DND-41 (cell line): Measurements from ENCODE around the gene KCNN3.

Experiments
- ATAC-seq: fragments of 200-7000 bp; cut with Tn5 transposase; 3 replicates; pipeline ENCODE4 v1.9.1; 2021; ENCODE audit warnings: low read depth; ENCODE audit not compliant: insufficient read depth
- DNase-seq: peaks from one replicate; pipeline ENCODE4 v3.0.0-alpha.2; 2020
- H2AFZ ChIP-seq: 2 replicates; pipeline ENCODE4 v1.6.0; 2012; ENCODE audit warnings: low read depth, low read length
- H3K27ac ChIP-seq: 2 replicates; pipeline ENCODE4 v1.5.1; 2012; ENCODE audit warnings: low read length, inconsistent platforms
- H3K27me3 ChIP-seq: fragments of 200-600 bp; sonication (generic); 2 replicates; pipeline ENCODE4 v1.6.0; 2012; ENCODE audit warnings: low read length, mild to moderate bottlenecking, inconsistent platforms; ENCODE audit not compliant: insufficient read depth, poor library complexity
- H3K36me3 ChIP-seq: 2 replicates; pipeline ENCODE4 v1.5.1; 2012; ENCODE audit warnings: low read length, inconsistent platforms; ENCODE audit not compliant: insufficient read depth
- H3K4me1 ChIP-seq: 2 replicates; pipeline ENCODE4 v1.5.1; 2012; ENCODE audit warnings: mild to moderate bottlenecking, low read length; ENCODE audit not compliant: insufficient read depth
- H3K4me2 ChIP-seq: 2 replicates; pipeline ENCODE4 v1.6.0; 2012; ENCODE audit warnings: mild to moderate bottlenecking, moderate library complexity, low read length, inconsistent platforms; ENCODE audit not compliant: insufficient read depth
- H3K4me3 ChIP-seq, 2 experiments: fragments of 200-600 bp in 1 of 2; shearing (Covaris generic) in 1 of 2; 2 replicates each; pipeline ENCODE4 v1.5.1; 2012 to 2016; ENCODE audit warnings: inconsistent platforms in 2 of 2, low read length in 2 of 2, mild to moderate bottlenecking in 2 of 2, low read depth in 1 of 2, moderate library complexity in 1 of 2
- H3K79me2 ChIP-seq: 2 replicates; pipeline ENCODE4 v1.6.0; 2012; ENCODE audit warnings: low read length, inconsistent platforms; ENCODE audit not compliant: insufficient read depth
- H3K9ac ChIP-seq: 2 replicates; pipeline ENCODE4 v1.6.0; 2012; ENCODE audit warnings: low read depth, mild to moderate bottlenecking, inconsistent platforms, low read length, moderate library complexity
- H3K9me3 ChIP-seq: 2 replicates; pipeline ENCODE4 v1.5.1; 2012; ENCODE audit warnings: low read length, moderate library complexity, mild to moderate bottlenecking, inconsistent platforms; ENCODE audit not compliant: insufficient read depth, severe bottlenecking
- H4K20me1 ChIP-seq: 2 replicates; pipeline ENCODE4 v1.6.0; 2012; ENCODE audit warnings: low read length; ENCODE audit not compliant: insufficient read depth
- EZH2 ChIP-seq: IDR thresholded peaks from 3 replicates; pipeline ENCODE4 v1.6.1; 2012; ENCODE audit warnings: borderline replicate concordance, low read depth, mild to moderate bottlenecking, moderate library complexity, low read length, inconsistent platforms; ENCODE audit not compliant: severe bottlenecking
- TF ChIP-seq, protein P1 (sequence below): IDR thresholded peaks from 2 replicates; pipeline ENCODE4 v1.5.1; 2012; ENCODE audit warnings: borderline replicate concordance, low read length, moderate library complexity, mild to moderate bottlenecking; ENCODE audit not compliant: poor library complexity, severe bottlenecking; ENCODE audit errors: extremely low read depth

Gene KCNN3

GRCh38 chr1:154867841-154868605 is 2.1 kb downstream of the KCNN3 start:
- no peak for TF ChIP-seq EZH2
- TF ChIP-seq, protein P1, sequence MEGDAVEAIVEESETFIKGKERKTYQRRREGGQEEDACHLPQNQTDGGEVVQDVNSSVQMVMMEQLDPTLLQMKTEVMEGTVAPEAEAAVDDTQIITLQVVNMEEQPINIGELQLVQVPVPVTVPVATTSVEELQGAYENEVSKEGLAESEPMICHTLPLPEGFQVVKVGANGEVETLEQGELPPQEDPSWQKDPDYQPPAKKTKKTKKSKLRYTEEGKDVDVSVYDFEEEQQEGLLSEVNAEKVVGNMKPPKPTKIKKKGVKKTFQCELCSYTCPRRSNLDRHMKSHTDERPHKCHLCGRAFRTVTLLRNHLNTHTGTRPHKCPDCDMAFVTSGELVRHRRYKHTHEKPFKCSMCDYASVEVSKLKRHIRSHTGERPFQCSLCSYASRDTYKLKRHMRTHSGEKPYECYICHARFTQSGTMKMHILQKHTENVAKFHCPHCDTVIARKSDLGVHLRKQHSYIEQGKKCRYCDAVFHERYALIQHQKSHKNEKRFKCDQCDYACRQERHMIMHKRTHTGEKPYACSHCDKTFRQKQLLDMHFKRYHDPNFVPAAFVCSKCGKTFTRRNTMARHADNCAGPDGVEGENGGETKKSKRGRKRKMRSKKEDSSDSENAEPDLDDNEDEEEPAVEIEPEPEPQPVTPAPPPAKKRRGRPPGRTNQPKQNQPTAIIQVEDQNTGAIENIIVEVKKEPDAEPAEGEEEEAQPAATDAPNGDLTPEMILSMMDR, result no peak
- Histone ChIP-seq H3K27me3 (peaks cover 8% of the 10 kb centered on the region), H4K20me1 (no peaks in the 10 kb centered on the region), H3K4me1 (no peaks in the 10 kb centered on the region), H3K79me2 (no peaks in the 10 kb centered on the region), H3K27ac (no peak overlapping the region), H3K9ac (no peak overlapping the region), H3K4me2 (no peak overlapping the region), H3K36me3 (no peaks in the 10 kb centered on the region), H2AFZ (no peak overlapping the region), H3K9me3 (no peaks in the 10 kb centered on the region), H3K4me3 (no peak overlapping the region)
- ATAC-seq (no peak), DNase-seq (no peak)

DNA sequence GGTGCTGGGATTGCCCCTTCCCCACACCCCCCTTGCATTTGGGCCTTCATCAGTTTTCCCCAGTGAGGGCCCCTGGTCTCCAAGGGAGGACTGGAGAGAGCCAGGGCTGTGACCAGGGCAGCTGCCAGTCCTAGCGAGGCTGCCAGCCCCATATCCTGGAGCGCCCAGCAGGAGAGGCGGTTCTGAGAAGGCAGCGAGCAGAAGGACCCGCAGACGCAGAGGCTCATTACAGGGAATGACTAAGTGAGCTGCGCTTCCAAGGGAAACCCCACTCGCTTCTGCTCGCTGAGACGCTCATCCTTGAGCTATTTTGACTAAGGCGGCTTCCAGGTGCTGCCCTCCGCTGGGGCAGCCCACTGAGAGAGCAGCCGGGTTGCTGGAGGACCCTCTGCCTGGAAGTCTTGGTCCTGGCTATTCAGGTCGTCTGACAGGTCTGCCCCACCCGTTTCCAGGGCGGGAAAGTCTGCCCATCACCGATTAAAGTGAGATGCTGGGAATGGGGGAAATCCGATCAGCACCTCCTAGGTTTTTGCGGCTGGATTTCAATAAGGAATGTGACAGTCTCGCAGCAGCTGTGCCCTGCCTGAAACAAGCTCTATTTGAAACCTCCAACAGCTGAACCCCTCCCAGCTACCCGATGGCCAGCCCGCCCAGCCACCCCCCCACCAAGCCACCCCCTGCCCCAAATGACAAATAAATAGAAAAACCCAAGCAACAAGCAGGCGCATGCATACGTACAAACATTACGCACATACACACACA is 2.8 kb downstream of the KCNN3 start:
- no peak overlapping the region for H3K4me3 ChIP-seq
- no peaks in the 10 kb centered on the region for H3K4me1 ChIP-seq
- no peak overlapping the region for H3K9ac ChIP-seq
- no peaks in the 10 kb centered on the region for H4K20me1 ChIP-seq
- H2AFZ ChIP-seq, result no peak overlapping the region
- H3K27ac ChIP-seq, result no peak overlapping the region
- H3K36me3 ChIP-seq, result no peaks in the 10 kb centered on the region
- peaks cover 8% of the 10 kb centered on the region for H3K27me3 ChIP-seq
- H3K4me2 ChIP-seq, result no peak overlapping the region
- H3K9me3 ChIP-seq, result no peaks in the 10 kb centered on the region
- TF ChIP-seq EZH2, result no peak
- TF ChIP-seq, protein P1, result no peak
- DNase-seq (no peak), ATAC-seq (no peak)
- no peaks in the 10 kb centered on the region for H3K79me2 ChIP-seq

GRCh38 chr1:154866257-154867063 is 3.6 kb downstream of the KCNN3 start:
- no peaks in the 10 kb centered on the region for H4K20me1 ChIP-seq
- H3K79me2 ChIP-seq, result no peaks in the 10 kb centered on the region
- no peak for DNase-seq
- no peak overlapping the region for H3K27ac ChIP-seq
- H3K4me1 ChIP-seq, result no peaks in the 10 kb centered on the region
- peaks cover 8% of the 10 kb centered on the region for H3K27me3 ChIP-seq
- H3K4me2 ChIP-seq, result no peak overlapping the region
- no peak overlapping the region for H3K9ac ChIP-seq
- no peak overlapping the region for H2AFZ ChIP-seq
- H3K36me3 ChIP-seq, result no peaks in the 10 kb centered on the region
- ATAC-seq, result no peak
- H3K9me3 ChIP-seq, result no peaks in the 10 kb centered on the region
- H3K4me3 ChIP-seq, result no peak overlapping the region
- TF ChIP-seq EZH2, result no peak
- TF ChIP-seq, protein P1, result no peak
